ENCODE results near the gene CYP39A1.

CYP39A1 gene

DNA sequence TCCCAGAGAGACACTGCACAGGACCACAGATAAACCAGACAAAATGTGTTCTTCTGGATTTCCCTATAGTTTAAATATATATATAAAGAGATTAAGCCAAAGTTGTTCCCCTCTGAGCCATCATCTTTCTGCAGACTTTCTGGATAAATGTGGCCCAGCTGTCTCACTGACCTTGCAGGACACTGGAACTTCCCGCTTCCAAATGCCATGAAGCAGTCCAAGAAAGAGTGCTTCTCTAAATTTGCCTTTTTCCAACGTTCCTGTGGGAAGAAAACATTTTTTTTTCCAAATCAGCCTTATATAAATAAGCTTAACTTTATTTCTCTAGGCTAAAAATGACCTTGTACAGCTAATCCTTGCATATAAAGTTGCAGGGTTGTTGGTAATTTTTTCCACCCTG is 65.7 kb downstream of the CYP39A1 start:
- DNase-seq = no peak

DNA sequence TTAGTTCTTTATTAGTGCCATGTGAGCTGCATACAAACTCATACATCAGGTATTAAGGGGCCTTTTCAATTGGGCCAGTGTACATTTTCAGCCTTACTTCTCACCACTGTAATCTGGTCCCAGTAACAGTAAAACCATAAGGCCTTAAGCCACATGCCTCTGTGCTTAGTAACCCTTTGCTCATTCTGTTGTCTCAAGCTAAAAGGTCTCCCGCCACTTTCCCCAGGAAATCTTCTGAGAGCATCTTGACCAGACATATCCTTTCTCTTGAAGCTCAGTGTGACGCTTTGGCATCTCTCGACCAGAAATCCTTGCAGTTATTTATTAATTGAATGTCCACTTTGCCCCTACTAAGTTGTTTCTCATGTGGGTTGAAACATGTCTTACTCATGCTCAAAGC is 68.0 kb downstream of the CYP39A1 start:
- no peak for DNase-seq

DNA sequence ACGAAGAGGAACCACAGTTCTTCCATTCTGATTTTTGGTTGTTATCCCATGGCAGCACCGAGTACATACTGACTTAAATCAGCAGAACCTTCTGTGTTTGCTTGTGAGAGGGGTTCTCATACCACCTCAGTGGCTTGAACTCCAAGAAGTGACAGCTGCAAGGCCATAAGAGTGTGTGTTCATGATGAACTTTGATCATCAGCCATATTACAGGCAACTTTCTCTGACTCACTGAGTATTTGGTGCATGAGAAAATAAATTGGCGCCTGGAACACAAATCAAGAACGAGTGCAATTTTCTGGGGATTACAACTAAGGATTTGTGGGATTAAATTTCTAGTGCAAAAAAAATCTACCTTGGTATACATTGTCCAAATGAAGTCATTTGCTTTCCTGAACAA is 68.9 kb downstream of the CYP39A1 start:
- DNase-seq = no peak

- DNase-seq = no peak
These were observed 69.5 kb downstream of the CYP39A1 start for GRCh38 chr6:46583081-46583480.

- no peak for DNase-seq
These were observed 71.0 kb downstream of the CYP39A1 start for GRCh38 chr6:46581459-46582177.

GRCh38 chr6:46575530-46575929 is 77.1 kb downstream of the CYP39A1 start:
- DNase-seq = no peak

DNA sequence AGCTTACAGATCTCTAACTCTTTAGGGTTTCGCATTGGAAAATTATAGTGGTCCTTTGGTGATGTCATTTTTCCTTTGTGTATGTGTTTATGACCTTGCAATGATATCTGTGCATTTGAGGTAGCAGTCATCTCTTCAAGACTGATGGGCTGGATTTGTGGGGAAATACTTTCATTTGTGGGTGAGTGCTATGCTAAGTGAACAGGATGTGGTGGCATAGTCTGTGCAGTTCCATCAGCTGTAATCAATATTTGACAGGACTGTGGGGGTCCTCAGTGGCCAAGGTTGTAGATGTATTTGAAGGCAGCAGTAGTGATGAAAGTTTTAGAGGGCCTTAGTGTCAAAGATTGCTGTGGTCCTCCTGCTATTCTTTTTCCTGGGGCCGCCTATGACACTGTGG is 79.5 kb downstream of the CYP39A1 start:
- DNase-seq = no peak

- no peak for DNase-seq
These were observed 87.1 kb downstream of the CYP39A1 start for GRCh38 chr6:46565531-46565930.

GRCh38 chr6:46563924-46564323 is 88.7 kb downstream of the CYP39A1 start:
- DNase-seq = no peak

DNA sequence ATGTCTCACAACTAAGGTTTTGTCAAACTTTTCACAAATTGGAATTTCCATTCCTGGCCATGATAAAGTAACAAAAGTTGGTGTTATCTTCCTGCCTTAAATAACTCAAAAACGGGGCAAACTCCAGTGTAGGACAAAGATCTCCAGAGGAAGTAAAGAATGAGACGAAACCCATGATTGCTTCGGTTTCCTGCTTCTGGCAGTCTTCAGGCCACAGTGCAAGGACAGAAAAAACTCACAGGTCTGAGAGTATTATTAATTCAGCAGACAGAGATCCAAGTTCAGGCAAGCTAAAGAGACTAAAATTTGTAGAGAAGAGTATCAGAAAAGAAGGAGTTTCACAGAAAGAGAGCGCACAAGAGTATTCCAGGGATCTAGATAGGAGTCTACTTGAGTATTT is 96.6 kb downstream of the CYP39A1 start:
- DNase-seq = no peak

- DNase-seq = no peak
These were observed 97.5 kb downstream of the CYP39A1 start for GRCh38 chr6:46555129-46555528.

DNA sequence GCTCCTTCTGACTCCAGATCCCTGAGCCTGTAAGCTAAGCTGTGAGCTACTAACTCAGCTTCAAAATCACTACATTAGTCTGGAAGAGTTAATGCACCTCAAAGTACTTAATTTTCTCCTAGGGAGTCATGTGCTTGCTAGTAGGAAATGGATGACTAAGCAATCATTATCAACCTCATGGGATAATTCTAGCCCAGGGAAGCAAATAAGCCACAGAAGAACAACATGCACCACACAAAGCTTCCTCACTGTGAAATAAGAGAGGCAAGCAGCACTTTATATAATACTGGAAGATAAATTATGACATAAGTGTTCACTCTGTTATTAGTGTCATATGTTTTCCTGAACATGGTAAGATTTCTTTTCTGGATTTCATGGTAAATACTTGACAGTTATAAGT is 103.5 kb downstream of the CYP39A1 start:
- DNase-seq = no peak

GRCh38 chr6:46541556-46541955 is 111.1 kb downstream of the CYP39A1 start:
- no peak for DNase-seq

GRCh38 chr6:46539866-46540265 is 112.8 kb downstream of the CYP39A1 start:
- no peak for DNase-seq

DNA sequence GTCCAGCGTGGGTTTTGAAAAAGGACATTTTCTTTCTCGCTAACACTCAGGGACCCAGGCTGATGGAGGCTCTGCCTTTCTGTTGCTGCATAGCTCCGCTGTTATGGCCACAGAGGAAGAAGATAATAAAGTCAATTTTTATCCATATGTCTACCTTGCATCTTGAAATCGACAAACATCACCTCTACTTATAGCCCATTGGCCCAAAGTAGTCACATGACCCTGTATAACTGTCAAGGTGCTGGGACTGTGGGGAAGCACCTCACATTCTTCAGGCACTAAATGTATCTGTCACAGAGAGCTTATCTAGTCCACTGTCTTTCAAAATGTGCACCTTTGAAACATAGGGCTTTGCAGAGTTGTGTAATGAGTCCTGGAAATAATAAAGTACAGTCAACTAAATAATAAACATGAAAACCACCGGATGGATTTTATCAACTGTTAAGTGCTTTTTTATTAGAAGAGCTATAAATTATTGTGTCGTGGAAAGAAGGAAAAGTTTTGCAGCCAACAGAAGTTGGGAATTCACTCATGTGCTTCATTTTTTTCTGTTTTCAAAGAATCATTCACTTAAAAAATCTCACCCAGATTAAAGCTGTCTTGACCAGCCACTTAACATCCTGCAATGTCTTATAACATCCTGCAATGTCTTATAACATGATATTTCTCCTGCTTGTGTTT is 113.7 kb downstream of the CYP39A1 start:
- no peak for DNase-seq

GRCh38 chr6:46530896-46531295 is 121.7 kb downstream of the CYP39A1 start:
- DNase-seq = no peak

DNA sequence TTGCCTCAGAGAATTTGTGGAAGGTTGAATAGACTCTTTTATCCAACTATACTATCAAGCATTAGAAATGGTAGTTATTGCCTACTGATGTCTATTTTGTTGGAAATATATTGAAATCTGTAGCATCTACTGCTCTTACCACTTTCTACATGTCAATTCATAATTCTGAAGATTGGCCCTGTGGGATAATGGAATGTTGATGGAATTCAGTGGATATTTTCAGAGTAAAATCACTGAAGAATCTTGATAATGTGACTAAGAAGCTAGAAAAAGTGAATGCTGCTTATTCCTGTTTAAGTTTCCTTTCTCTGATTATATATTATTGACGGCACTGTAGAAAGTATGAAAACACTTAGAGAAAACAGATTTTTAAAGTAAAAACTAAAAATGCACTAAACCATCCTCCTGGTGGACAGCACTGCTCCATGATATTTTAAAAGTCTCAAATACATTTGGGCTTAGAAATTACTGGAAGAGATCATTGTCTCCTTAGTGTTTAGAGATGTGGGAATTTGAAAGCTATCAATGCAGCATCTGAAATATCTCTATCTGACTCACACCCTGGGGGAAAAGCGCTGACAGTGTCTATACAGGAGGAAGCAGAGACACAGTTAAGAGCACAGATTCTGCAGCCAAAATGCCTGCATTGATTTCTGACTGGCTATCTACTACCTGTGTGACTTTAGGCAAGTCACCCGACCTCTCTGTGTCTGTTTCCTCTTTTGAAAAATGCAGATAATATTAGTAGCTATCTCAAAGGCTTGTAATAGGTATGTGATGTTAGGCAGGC is 123.5 kb downstream of the CYP39A1 start:
- DNase-seq = no peak

DNA sequence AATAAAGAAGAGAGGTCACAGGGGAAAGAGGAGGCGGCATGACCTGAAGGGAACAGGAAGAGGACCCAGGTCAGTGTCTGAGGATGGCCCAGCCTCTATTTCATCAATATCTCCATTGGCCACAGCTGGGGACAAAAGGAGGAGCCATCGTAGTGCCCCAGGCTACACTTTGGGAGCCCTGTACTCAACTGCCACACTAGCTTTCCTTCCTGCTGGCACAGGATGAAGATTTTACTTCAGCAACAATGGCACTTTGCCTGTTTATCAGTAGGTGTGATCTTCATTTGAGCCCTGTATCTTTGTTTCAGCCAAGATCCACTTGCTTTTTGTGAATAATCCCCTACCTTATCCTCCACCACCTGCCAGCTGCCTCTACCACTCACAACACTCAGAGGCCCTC is 126.0 kb downstream of the CYP39A1 start:
- DNase-seq = no peak

GRCh38 chr6:46525583-46525982 is 127.0 kb downstream of the CYP39A1 start:
- DNase-seq = no peak

DNA sequence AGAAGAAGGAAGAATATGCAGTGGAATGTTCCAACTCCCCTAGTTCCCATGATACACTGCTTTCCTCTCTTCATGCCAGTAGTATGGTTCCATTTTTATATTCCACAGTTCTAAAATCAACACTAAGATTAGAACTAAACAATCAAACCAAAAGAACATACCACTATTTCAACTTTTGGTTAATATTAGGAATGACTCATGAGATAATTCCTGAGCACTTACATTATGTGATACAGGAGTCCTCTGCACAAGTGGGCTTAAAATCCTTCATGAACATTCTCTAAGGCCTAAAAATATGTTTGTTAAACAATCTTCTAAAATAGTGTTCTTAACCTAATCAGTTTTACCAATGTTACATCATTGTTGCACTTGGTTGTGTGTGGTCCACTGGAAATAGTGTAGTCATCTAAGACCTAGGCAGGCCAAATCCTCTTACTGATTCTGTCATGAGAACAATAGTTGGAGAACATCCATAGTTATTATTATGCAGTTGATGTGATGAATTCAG is 131.1 kb downstream of the CYP39A1 start:
- DNase-seq = no peak

- no peak for DNase-seq
These were observed 135.4 kb downstream of the CYP39A1 start for GRCh38 chr6:46517202-46517601.

GRCh38 chr6:46513533-46513932 is 139.1 kb downstream of the CYP39A1 start:
- DNase-seq = no peak

DNA sequence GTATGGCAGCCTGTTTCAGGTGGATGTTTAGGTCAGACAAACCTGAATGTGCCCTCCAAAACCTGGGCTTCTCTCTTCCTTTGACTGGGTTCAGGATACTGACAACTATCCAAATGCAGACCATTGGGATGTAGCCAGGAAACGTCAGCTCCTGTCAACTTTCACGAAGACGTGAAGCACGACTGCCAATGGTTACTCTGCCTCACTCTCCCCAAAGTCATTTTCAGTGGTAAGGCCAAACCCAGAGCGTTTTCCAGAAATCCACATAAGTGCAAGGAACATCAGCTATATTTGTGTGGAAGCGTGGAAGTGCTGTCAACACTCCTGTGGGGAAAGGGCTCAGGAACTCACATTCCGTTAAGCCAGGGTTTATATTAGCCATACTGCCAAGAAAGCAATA is 141.3 kb downstream of the CYP39A1 start:
- no peak for DNase-seq

DNA sequence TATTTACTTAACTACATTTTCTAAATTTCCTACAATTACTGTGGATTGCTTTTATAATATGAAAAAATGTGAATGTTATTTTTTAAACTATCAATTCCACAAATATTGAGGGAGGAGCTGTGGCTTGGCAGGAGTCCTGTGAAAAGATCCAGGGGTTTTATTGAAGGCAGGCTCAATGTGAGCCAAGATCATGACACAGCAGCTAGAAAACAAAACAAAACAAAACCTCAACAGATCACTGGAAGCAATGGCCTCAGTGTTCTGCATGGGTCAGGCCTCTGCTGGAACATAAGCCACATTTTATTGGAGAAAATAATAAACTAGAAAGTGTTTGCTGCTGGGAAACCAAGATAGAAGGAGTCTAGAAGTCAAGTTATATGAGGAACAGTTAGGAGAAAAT is 142.0 kb downstream of the CYP39A1 start:
- DNase-seq = no peak
